Hepatocyte (in vitro differentiated cells): ENCODE data around the gene PAK5.

Source experiments
- EZH2 ChIP-seq: fragments of 200-600 bp; sonication (generic); IDR thresholded peaks from 2 replicates; pipeline ENCODE4 v1.6.1; 2016; ENCODE audit warnings: antibody characterized with exemption, mild to moderate bottlenecking, borderline replicate concordance
- TF ChIP-seq, protein P1 (sequence below): fragments of 200-600 bp; sonication (generic); IDR thresholded peaks from 2 replicates; pipeline ENCODE4 v1.5.1; 2016; ENCODE audit warnings: antibody characterized with exemption, mild to moderate bottlenecking; ENCODE audit not compliant: poor library complexity

DNA sequence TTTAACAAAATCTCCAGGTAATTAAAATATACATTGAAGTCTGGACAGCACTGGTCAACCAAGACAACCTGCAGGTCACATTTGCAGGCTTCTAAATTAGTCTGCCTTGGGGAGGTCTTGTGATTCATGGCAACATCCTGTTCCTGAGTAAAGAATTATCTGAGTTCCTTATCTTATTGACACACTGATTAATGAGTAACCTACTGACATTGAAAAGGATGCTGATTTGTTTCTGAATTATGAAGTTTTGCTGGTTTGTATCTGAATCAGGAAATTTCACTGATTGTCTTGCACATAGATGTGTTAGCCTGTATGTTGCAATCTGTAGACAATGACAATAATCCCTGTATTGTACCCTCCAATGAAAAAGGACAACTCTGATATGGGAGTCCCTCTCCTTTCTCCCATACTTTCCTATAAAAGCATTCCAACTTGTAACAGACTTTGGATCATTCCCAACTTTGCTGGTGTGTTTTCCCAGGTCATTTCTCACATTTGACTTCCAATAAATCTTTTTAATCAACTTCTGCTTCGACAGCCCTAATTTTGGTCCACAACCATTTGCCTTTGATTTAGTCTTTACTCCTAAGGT, 244.5 kb downstream of the PAK5 start:
- TF ChIP-seq, protein P1, sequence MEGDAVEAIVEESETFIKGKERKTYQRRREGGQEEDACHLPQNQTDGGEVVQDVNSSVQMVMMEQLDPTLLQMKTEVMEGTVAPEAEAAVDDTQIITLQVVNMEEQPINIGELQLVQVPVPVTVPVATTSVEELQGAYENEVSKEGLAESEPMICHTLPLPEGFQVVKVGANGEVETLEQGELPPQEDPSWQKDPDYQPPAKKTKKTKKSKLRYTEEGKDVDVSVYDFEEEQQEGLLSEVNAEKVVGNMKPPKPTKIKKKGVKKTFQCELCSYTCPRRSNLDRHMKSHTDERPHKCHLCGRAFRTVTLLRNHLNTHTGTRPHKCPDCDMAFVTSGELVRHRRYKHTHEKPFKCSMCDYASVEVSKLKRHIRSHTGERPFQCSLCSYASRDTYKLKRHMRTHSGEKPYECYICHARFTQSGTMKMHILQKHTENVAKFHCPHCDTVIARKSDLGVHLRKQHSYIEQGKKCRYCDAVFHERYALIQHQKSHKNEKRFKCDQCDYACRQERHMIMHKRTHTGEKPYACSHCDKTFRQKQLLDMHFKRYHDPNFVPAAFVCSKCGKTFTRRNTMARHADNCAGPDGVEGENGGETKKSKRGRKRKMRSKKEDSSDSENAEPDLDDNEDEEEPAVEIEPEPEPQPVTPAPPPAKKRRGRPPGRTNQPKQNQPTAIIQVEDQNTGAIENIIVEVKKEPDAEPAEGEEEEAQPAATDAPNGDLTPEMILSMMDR = no peak
- no peak for TF ChIP-seq EZH2
